Parathyroid adenoma (tissue), 2 donors: ENCODE results near the gene ZFR2.

Experiments
- H2AFZ ChIP-seq: fragments of 300-600 bp; sonication (generic); one replicate; pipeline ENCODE4 v1.7.0; 2017; ENCODE audit warnings: antibody characterized with exemption, mild to moderate bottlenecking
- H3K27ac ChIP-seq: fragments of 300-600 bp; sonication (generic); one replicate; pipeline ENCODE4 v1.7.0; 2017
- H3K27me3 ChIP-seq: fragments of 300-600 bp; sonication (generic); one replicate; pipeline ENCODE4 v1.7.0; 2017; ENCODE audit warnings: low read length; ENCODE audit not compliant: control insufficient read depth, insufficient read depth
- H3K36me3 ChIP-seq: fragments of 300-600 bp; sonication (generic); one replicate; pipeline ENCODE4 v1.7.0; 2017; ENCODE audit warnings: low read length; ENCODE audit not compliant: control insufficient read depth, insufficient read depth
- H3K4me1 ChIP-seq: fragments of 300-600 bp; sonication (generic); one replicate; pipeline ENCODE4 v1.7.0; 2017; ENCODE audit warnings: control low read depth
- H3K4me2 ChIP-seq: fragments of 300-600 bp; sonication (generic); one replicate; pipeline ENCODE4 v1.7.0; 2017; ENCODE audit warnings: low read length
- H3K4me3 ChIP-seq: fragments of 300-600 bp; sonication (generic); one replicate; pipeline ENCODE4 v1.7.0; 2017; ENCODE audit warnings: low read depth, low read length
- H3K79me2 ChIP-seq: fragments of 300-600 bp; sonication (generic); one replicate; pipeline ENCODE4 v1.7.0; 2017; ENCODE audit warnings: control low read depth
- H3K9ac ChIP-seq: fragments of 300-600 bp; sonication (generic); one replicate; pipeline ENCODE4 v1.7.0; 2017; ENCODE audit warnings: mild to moderate bottlenecking
- H3K9me3 ChIP-seq: fragments of 300-600 bp; sonication (generic); one replicate; pipeline ENCODE4 v1.7.0; 2017; ENCODE audit warnings: low read length; ENCODE audit not compliant: control insufficient read depth
- TF ChIP-seq, protein P1 (sequence below): fragments of 300-600 bp; sonication (generic); IDR thresholded peaks from one replicate; pipeline ENCODE4 v1.7.0; 2017; ENCODE audit warnings: antibody characterized with exemption, mild to moderate bottlenecking
- donor health status: primary hyperparathyroidism.

The ZFR2 gene

DNA sequence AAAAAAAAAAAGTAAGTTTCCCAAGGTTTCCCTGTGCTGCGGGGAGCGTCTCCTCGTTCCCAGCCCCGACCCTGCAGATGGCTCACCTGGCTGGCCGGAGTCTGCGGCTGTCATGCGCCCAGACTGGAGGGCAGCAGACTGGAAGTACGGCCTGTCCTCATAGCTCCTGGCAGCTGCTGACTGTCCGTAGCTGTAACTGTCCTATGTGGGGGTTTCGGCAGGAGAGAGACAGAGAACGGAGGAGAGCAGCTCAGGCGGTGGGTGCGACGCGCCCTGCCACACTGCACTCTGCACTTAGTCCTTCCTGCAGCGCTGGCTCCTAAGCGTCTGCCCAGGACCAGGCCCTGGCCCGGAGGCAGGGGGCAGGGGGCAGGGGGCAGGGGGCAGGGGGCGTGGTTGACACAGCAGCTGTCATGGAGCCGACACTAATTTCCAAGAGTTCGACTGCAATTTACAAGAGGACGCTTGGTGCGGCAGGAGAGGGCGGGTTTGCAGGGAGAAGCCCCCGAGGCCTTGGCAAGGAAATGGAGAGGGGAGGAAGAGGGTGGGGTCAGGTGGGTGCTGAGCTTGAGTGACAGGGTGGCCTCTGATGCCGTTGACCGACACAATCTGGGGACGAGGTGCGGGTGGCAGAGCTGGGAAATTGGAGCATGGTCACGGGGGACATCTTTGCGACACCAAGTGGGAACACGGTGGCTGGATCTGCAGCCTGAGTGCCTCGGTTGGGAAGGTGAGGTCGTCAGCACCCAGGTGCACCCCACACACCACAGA, 35.1 kb downstream of the ZFR2 start:
- no peak overlapping the region for H3K9ac ChIP-seq
- H3K4me2 ChIP-seq, result no peak overlapping the region
- no peak overlapping the region for H3K4me3 ChIP-seq
- H3K36me3 ChIP-seq, result no peaks in the 10 kb centered on the region
- no peaks in the 10 kb centered on the region for H3K9me3 ChIP-seq
- no peaks in the 10 kb centered on the region for H3K27me3 ChIP-seq
- no peaks in the 10 kb centered on the region for H3K79me2 ChIP-seq
- TF ChIP-seq, protein P1, sequence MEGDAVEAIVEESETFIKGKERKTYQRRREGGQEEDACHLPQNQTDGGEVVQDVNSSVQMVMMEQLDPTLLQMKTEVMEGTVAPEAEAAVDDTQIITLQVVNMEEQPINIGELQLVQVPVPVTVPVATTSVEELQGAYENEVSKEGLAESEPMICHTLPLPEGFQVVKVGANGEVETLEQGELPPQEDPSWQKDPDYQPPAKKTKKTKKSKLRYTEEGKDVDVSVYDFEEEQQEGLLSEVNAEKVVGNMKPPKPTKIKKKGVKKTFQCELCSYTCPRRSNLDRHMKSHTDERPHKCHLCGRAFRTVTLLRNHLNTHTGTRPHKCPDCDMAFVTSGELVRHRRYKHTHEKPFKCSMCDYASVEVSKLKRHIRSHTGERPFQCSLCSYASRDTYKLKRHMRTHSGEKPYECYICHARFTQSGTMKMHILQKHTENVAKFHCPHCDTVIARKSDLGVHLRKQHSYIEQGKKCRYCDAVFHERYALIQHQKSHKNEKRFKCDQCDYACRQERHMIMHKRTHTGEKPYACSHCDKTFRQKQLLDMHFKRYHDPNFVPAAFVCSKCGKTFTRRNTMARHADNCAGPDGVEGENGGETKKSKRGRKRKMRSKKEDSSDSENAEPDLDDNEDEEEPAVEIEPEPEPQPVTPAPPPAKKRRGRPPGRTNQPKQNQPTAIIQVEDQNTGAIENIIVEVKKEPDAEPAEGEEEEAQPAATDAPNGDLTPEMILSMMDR, result no peak
- H2AFZ ChIP-seq, result no peak overlapping the region
- H3K4me1 ChIP-seq, result no peaks in the 10 kb centered on the region
- H3K27ac ChIP-seq, result no peak overlapping the region

DNA sequence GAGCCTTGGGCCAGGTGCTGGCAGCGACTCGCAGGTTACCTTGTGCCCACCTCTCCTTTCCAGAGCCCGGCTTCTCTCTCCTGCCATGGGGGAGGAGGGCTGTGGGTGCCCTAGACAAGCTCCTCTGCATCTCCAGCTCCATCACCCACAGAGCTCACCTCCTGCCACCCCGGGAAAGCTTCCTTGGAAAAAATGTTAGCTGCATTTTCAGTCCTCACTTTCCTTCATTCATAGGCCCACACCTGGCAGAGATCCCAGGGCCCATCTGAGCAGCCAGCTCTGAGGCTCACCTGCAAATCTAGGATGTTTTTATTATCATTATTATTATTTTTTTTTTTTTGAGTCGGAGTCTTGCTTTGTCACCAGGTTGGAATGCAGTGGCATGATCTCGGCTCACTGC, 36.8 kb downstream of the ZFR2 start:
- TF ChIP-seq, protein P1, result no peak
- H3K36me3 ChIP-seq, result no peaks in the 10 kb centered on the region
- H3K4me1 ChIP-seq, result no peaks in the 10 kb centered on the region
- H3K27ac ChIP-seq, result no peak overlapping the region
- no peak overlapping the region for H3K9ac ChIP-seq
- no peaks in the 10 kb centered on the region for H3K9me3 ChIP-seq
- no peak overlapping the region for H3K4me3 ChIP-seq
- H3K27me3 ChIP-seq, result no peaks in the 10 kb centered on the region
- H2AFZ ChIP-seq, result no peak overlapping the region
- H3K4me2 ChIP-seq, result no peak overlapping the region
- H3K79me2 ChIP-seq, result no peaks in the 10 kb centered on the region

DNA sequence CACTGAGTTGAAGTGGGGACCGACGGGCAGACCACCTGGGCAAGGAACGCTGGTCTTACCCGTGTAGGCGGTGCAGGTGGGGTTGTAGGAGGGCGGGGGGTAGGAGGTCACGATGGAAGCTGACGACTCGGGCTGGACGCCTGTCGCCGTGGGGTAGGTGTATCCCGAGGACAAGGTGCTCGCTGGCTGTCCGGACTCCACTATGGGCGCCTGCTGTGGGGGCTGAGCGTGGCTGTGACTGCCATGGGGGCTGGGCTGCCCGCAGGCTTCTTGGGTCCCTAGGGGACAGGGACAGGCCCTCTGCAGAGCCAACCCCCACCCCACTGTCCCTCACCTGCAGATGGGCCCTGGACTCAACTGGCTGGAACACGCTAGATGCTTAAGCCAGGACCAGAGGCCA, 37.2 kb downstream of the ZFR2 start:
- H3K4me3 ChIP-seq, result no peak overlapping the region
- no peaks in the 10 kb centered on the region for H3K36me3 ChIP-seq
- H3K9ac ChIP-seq, result no peak overlapping the region
- H3K4me2 ChIP-seq, result no peak overlapping the region
- no peaks in the 10 kb centered on the region for H3K9me3 ChIP-seq
- no peaks in the 10 kb centered on the region for H3K79me2 ChIP-seq
- TF ChIP-seq, protein P1, result no peak
- H2AFZ ChIP-seq, result no peak overlapping the region
- no peaks in the 10 kb centered on the region for H3K4me1 ChIP-seq
- no peaks in the 10 kb centered on the region for H3K27me3 ChIP-seq
- H3K27ac ChIP-seq, result no peak overlapping the region

- TF ChIP-seq, protein P1, result no peak
- Histone ChIP-seq H3K4me3 (no peak overlapping the region), H2AFZ (no peak overlapping the region), H3K27me3 (no peaks in the 10 kb centered on the region), H3K36me3 (no peaks in the 10 kb centered on the region), H3K4me2 (no peak overlapping the region), H3K79me2 (no peaks in the 10 kb centered on the region), H3K9ac (no peak overlapping the region), H3K27ac (no peak overlapping the region), H3K9me3 (no peaks in the 10 kb centered on the region), H3K4me1 (no peaks in the 10 kb centered on the region)
Measured at GRCh38 chr19:3830621-3831589, 37.9 kb downstream of the ZFR2 start.
